GM12878 (cell line): ENCODE data around the gene ZNF282. TPM values are rescaled to one million over a fixed set of nuclear protein-coding genes. Genes with fewer than 3 reads are reported as not detected.
A peak's percentile ranks its signal among the peaks of the same experiment; 100 is the strongest.

Source experiments
- ATF7 ChIP-seq: fragments of 450-650 bp; IDR thresholded peaks from 2 replicates; pipeline ENCODE4 v1.6.1; 2016; ENCODE audit warnings: low read depth, mild to moderate bottlenecking
- CHD2 ChIP-seq: IDR thresholded peaks from 2 replicates; pipeline ENCODE4 v1.6.1; 2011; ENCODE audit warnings: low read depth, low read length, improper control_type of control experiment, borderline replicate concordance
- CREB1 ChIP-seq: IDR thresholded peaks from 2 replicates; pipeline ENCODE4 v1.6.1; 2012; ENCODE audit warnings: low read depth, mild to moderate bottlenecking, inconsistent platforms
- EED ChIP-seq: sonication (generic); IDR thresholded peaks from 2 replicates; pipeline ENCODE4 v1.6.1; 2016; ENCODE audit warnings: antibody characterized with exemption, low read depth
- EP300 ChIP-seq, 2 experiments: fragments of 150-350 bp in 1 of 2; IDR thresholded peaks; 2 replicates each; pipeline ENCODE4 v1.6.1; 2011 to 2012; ENCODE audit warnings: low read depth in 2 of 2, low read length in 2 of 2, borderline replicate concordance in 1 of 2, improper control_type of control experiment in 1 of 2, inconsistent platforms in 1 of 2; ENCODE audit not compliant: control insufficient read depth in 1 of 2
- HDGF ChIP-seq: fragments of 450-650 bp; IDR thresholded peaks from 2 replicates; pipeline ENCODE4 v1.6.1; 2016; ENCODE audit warnings: antibody characterized with exemption
- IKZF2 ChIP-seq, 2 experiments: fragments of 450-650 bp; IDR thresholded peaks; 2 replicates each; pipeline ENCODE4 v1.6.1; 2017; ENCODE audit warnings: mild to moderate bottlenecking in 2 of 2, moderate library complexity in 2 of 2
- KAT2A ChIP-seq: conservative IDR thresholded peaks from 2 replicates; pipeline ENCODE4 v1.6.1; 2011; ENCODE audit warnings: low read depth, low read length; ENCODE audit not compliant: control insufficient read depth
- KDM1A ChIP-seq: fragments of 200-600 bp; sonication (generic); IDR thresholded peaks from 2 replicates; pipeline ENCODE4 v1.6.1; 2016; ENCODE audit warnings: borderline replicate concordance
- KLF5 ChIP-seq: fragments of 450-650 bp; IDR thresholded peaks from 2 replicates; pipeline ENCODE4 v1.6.1; 2014; ENCODE audit warnings: mild to moderate bottlenecking; ENCODE audit not compliant: partially characterized antibody
- MEF2A ChIP-seq: IDR thresholded peaks from 2 replicates; pipeline ENCODE4 v1.6.1; 2011; ENCODE audit warnings: low read depth, mild to moderate bottlenecking, low read length, moderate library complexity; ENCODE audit not compliant: insufficient read depth
- MTA3 ChIP-seq: IDR thresholded peaks from 2 replicates; pipeline ENCODE4 v1.6.1; 2012; ENCODE audit warnings: low read length, inconsistent platforms, borderline replicate concordance
- NR2C1 ChIP-seq: fragments of 450-650 bp; IDR thresholded peaks from 2 replicates; pipeline ENCODE4 v1.6.1; 2017; ENCODE audit warnings: antibody characterized with exemption, mild to moderate bottlenecking, moderate library complexity
- POLR2A ChIP-seq: IDR thresholded peaks from 2 replicates; pipeline ENCODE4 v1.6.1; 2011; ENCODE audit warnings: low read depth, mild to moderate bottlenecking, low read length
- REST ChIP-seq: IDR thresholded peaks from 2 replicates; pipeline ENCODE4 v1.6.1; 2012; ENCODE audit warnings: mild to moderate bottlenecking, low read depth, low read length
- SMAD1 ChIP-seq: fragments of 450-650 bp; IDR thresholded peaks from 2 replicates; pipeline ENCODE4 v1.6.1; 2018; ENCODE audit warnings: mild to moderate bottlenecking, low read depth; ENCODE audit not compliant: partially characterized antibody
- SMC3 ChIP-seq: IDR thresholded peaks from 2 replicates; pipeline ENCODE4 v1.6.1; 2011; ENCODE audit warnings: low read length, improper control_type of control experiment, borderline replicate concordance
- SUZ12 ChIP-seq: fragments of 200-600 bp; sonication (generic); IDR thresholded peaks from one replicate; pipeline ENCODE4 v1.6.1; 2018; ENCODE audit warnings: antibody characterized with exemption, mild to moderate bottlenecking; ENCODE audit not compliant: unreplicated experiment
- TCF12 ChIP-seq: IDR thresholded peaks from 2 replicates; pipeline ENCODE4 v1.6.1; 2011; ENCODE audit warnings: low read depth, mild to moderate bottlenecking, low read length
- YY1 ChIP-seq: IDR thresholded peaks from 2 replicates; pipeline ENCODE4 v1.6.1; 2011; ENCODE audit warnings: low read depth, mild to moderate bottlenecking, low read length
- ZBED1 ChIP-seq: IDR thresholded peaks from 2 replicates; pipeline ENCODE4 v1.6.1; 2016; ENCODE audit warnings: borderline replicate concordance
- ZNF207 ChIP-seq: fragments of 450-650 bp; IDR thresholded peaks from 2 replicates; pipeline ENCODE4 v1.6.1; 2014; ENCODE audit warnings: antibody characterized with exemption, mild to moderate bottlenecking, borderline replicate concordance
- ZNF274 ChIP-seq: IDR thresholded peaks from one replicate; pipeline ENCODE4 v1.8.0; 2011; ENCODE audit not compliant: insufficient read length, insufficient read depth
- polyA plus RNA-seq, 11 experiments: library from polyadenylated mRNA; depleted of rRNA in 4 of 11; unstranded in 6 of 11; stranded (reverse) in 5 of 11; fragments of >200 nt; fragmentation: Nextera tagmentation in 4 of 11; fragmentation: Illumina TruSeq in 1 of 11; extraction: Ambion mirVana in 4 of 11; extraction: Trizol in 1 of 11; gene quantifications; 1 replicate in 1 of 11; 2 replicates in 10 of 11; pipeline versions ENCODE4 v1.2.1 to v1.2.3, GENCODE V29; 2011 to 2016; ENCODE audit warnings: inconsistent platforms in 2 of 11, missing spikeins in 2 of 11, low read depth in 1 of 11
- total RNA-seq, 4 experiments: library from RNA; depleted of rRNA in 3 of 4; stranded (reverse); fragments of >200 nt in 3 of 4; fragmentation: Illumina TruSeq in 1 of 4; extraction: Trizol in 1 of 4; gene quantifications; 2 replicates each; pipeline versions ENCODE4 v1.2.1 to v1.2.3, GENCODE V29; 2013 to 2021
- TF ChIP-seq, protein P1 (sequence below): fragments of 150-350 bp; IDR thresholded peaks from 2 replicates; pipeline ENCODE4 v1.6.1; 2014; ENCODE audit warnings: mild to moderate bottlenecking, low read depth, low read length
- TF ChIP-seq, protein P2 (sequence below): fragments of 450-650 bp; IDR thresholded peaks from 2 replicates; pipeline ENCODE4 v1.6.1; 2017; ENCODE audit warnings: mild to moderate bottlenecking

The ZNF282 gene
- total and polyA plus RNA-seq, 10 of the 15 experiments (the other 5 are each of a cell fraction or from before 2014, with no cell fraction given) = 0.35 to 28.4 (median 8.1) TPM

DNA sequence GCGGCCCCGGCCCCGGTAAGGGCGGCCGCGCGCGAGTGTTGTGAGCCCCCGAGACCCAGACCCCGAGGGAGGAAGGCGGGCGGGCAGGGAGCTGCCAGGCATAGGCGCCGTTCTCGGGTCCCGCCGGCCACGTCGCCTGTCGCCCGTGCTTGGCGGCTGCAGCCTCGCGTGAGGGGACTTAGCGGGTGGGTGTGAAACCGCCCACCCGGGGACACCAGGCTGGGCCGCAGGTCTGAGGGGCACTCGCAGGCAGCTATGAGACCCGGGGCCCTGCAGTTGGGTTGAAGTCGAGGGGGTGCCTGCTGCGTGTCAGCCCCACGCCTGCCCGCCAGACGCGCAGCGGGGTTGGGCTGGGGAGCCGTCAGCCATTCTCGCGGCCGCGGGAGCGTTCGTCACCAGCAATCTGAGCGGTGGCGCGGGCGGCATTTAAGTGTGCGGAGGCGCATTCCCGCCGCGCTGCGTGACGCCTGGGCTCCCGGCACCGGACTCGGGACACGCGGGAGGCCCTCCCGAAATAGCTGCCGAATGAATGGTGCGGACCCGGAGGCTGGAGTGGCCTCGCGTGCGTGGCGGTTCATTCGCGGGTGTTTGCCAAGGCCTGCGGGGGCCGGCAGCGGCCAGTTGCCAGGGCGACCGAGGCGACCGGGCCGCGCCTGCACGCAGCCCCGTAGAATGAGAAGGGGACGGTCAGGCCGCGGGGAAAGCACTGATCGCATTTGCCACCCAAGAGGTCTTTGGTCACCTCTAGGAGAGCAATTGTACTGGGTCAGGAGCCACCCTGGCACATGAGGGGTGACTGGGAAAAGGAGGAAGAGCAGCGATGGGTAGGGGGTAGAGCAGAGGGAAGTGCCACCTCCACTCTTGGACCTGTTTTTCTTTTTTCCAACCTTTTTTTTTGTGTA lies 47.3 kb upstream of the ZNF282 start (continued):
- TF ChIP-seq, protein P1, sequence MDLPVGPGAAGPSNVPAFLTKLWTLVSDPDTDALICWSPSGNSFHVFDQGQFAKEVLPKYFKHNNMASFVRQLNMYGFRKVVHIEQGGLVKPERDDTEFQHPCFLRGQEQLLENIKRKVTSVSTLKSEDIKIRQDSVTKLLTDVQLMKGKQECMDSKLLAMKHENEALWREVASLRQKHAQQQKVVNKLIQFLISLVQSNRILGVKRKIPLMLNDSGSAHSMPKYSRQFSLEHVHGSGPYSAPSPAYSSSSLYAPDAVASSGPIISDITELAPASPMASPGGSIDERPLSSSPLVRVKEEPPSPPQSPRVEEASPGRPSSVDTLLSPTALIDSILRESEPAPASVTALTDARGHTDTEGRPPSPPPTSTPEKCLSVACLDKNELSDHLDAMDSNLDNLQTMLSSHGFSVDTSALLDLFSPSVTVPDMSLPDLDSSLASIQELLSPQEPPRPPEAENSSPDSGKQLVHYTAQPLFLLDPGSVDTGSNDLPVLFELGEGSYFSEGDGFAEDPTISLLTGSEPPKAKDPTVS = no peak
- TF ChIP-seq KAT2A (no peak), MTA3 (no peak), NR2C1 (no peak), TCF12 (0 out of 2 replicates have a peak, but pooled peaks have one; percentile 1), SMC3 (no peak), SUZ12 (no peak), CHD2 (0 out of 2 replicates have a peak, but pooled peaks have one; percentile 23), ZNF207 (no peak), HDGF (no peak), POLR2A (peak; percentile 63), IKZF2 (IDR thresholded peaks at IDR 0.05) (0 out of 4 replicates have a peak, but pooled peaks of 1 of the 2 experiments have one; percentile 15), KDM1A (no peak), EP300 (IDR thresholded peaks at IDR 0.05; ENCODE audit: borderline replicate concordance in 1 of 2, control insufficient read depth in 1 of 2, low read depth in 2 of 2, low read length in 2 of 2) (peak in 1 of 2 experiments; percentile 12; a peak in 1 of 4 replicates), YY1 (peak; percentile 79), ATF7 (no peak), ZBED1 (no peak), SMAD1 (no peak), CREB1 (peak; percentile 24; the same call in 1 of the 2 replicates), REST (no peak), KLF5 (no peak), EED (no peak), ZNF274 (no peak), MEF2A (no peak)
- TF ChIP-seq, protein P2, sequence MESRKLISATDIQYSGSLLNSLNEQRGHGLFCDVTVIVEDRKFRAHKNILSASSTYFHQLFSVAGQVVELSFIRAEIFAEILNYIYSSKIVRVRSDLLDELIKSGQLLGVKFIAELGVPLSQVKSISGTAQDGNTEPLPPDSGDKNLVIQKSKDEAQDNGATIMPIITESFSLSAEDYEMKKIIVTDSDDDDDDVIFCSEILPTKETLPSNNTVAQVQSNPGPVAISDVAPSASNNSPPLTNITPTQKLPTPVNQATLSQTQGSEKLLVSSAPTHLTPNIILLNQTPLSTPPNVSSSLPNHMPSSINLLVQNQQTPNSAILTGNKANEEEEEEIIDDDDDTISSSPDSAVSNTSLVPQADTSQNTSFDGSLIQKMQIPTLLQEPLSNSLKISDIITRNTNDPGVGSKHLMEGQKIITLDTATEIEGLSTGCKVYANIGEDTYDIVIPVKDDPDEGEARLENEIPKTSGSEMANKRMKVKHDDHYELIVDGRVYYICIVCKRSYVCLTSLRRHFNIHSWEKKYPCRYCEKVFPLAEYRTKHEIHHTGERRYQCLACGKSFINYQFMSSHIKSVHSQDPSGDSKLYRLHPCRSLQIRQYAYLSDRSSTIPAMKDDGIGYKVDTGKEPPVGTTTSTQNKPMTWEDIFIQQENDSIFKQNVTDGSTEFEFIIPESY = no peak
